Transverse colon (tissue), 4 donors: ENCODE data around the gene SLC5A7. TPM values are rescaled to one million over a fixed set of nuclear protein-coding genes. Genes with fewer than 3 reads are reported as not detected.

Experiments
- DNase-seq: peaks from one replicate; pipeline ENCODE4 v3.0.0-alpha.2; 2019
- H3K27ac ChIP-seq, 4 donors: fragments of 200-600 bp; sonication (generic); 2 replicates each; pipeline ENCODE4 v1.5.1; 2016 to 2018; ENCODE audit warnings: inconsistent platforms in 4 of 4
- H3K27me3 ChIP-seq: fragments of 200-600 bp; sonication (generic); 2 replicates; pipeline ENCODE4 v1.5.1; 2017; ENCODE audit warnings: inconsistent platforms
- H3K36me3 ChIP-seq, 4 donors: fragments of 200-600 bp; sonication (generic); 2 replicates each; pipeline ENCODE4 v1.5.1; 2017 to 2019; ENCODE audit warnings: inconsistent platforms in 4 of 4
- H3K4me1 ChIP-seq, 4 donors: fragments of 200-600 bp; sonication (generic); 2 replicates each; pipeline ENCODE4 v1.5.1; 2017 to 2020; ENCODE audit warnings: inconsistent platforms in 4 of 4
- H3K4me3 ChIP-seq, 4 donors: fragments of 200-600 bp; sonication (generic); 1 replicate in 1 of 4; 2 replicates in 3 of 4; pipeline versions ENCODE4 v1.5.1 to v1.6.1; 2017 to 2019; ENCODE audit warnings: inconsistent platforms in 4 of 4
- H3K9me3 ChIP-seq, 2 donors: fragments of 200-600 bp; sonication (generic); 2 replicates each; pipeline ENCODE4 v1.5.1; 2017 to 2019; ENCODE audit warnings: inconsistent platforms in 2 of 2
- CTCF ChIP-seq, 5 experiments: fragments of 200-600 bp in 3 of 5; fragments of 450-650 bp in 2 of 5; sonication (generic) in 3 of 5; IDR thresholded peaks; 1 replicate in 2 of 5; 2 replicates in 3 of 5; pipeline ENCODE4 v1.5.1; 2016 to 2017; ENCODE audit warnings: antibody characterized with exemption in 5 of 5, inconsistent platforms in 3 of 5, mild to moderate bottlenecking in 2 of 5, moderate library complexity in 1 of 5
- EP300 ChIP-seq: sonication (generic); formaldehyde crosslinking; IDR thresholded peaks from one replicate; pipeline ENCODE4 v1.6.1; 2017; ENCODE audit warnings: antibody characterized with exemption, low read depth
- POLR2A ChIP-seq: fragments of 450-650 bp; IDR thresholded peaks from one replicate; pipeline ENCODE4 v1.6.1; 2016; ENCODE audit warnings: antibody characterized with exemption, mild to moderate bottlenecking, moderate library complexity
- POLR2AphosphoS5 ChIP-seq, 3 donors: sonication (generic); formaldehyde crosslinking; IDR thresholded peaks; one replicate each; pipeline ENCODE4 v1.6.1; 2016; ENCODE audit warnings: antibody characterized with exemption in 3 of 3
- WGBS, 2 donors: methylation state at CpG; one replicate each; pipeline ENCODE4 v1.1.5; 2018; ENCODE audit warnings: low coverage in 1 of 2; 5-methylcytosine and 5-hydroxymethylcytosine counted together
- in situ Hi-C, 4 donors: fragments of 200-750 bp; cut with MboI; loops; one replicate each; pipeline versions ENCODE4 v1.15.0 to v1.15.1; 2017; ENCODE audit warnings: low sequenced_read_pairs in 3 of 4, low pct_ligation_motif_present in 1 of 4, low pct_unique_long_range_greater_than_20kb in 1 of 4
- intact Hi-C: fragments of 100-400 bp; cut with DNase I; formaldehyde crosslinking; loops from one replicate; pipeline ENCODE4 v1.15.1; 2023; ENCODE audit warnings: low total_unique reads
- total RNA-seq, 4 donors: library from RNA; depleted of rRNA; stranded (reverse); fragments of >200 nt; gene quantifications; one replicate each; pipeline ENCODE4 v1.1.0, GENCODE V29; 2016

The SLC5A7 gene
- 1 to 10 TPM in 1 of 4 donors, under 1 TPM in 2, not detected in 1; 0.41 to 2.8 (median 0.48) TPM for total RNA-seq

- no peaks in the 10 kb centered on the region for H3K9me3 ChIP-seq
- H3K27ac ChIP-seq: no peak within 1 kb of the TSS
- 8 to 18% methylated on average over 2 to 75 of the region's 75 CpGs for WGBS, 2 donors
- no peaks in the 10 kb centered on the region for H3K36me3 ChIP-seq
- peaks cover 0 to 5% (median 0%) of the 10 kb centered on the region in 4 donors for H3K4me1 ChIP-seq
- no peak for DNase-seq
- in situ Hi-C loops: no loop called here
- intact Hi-C loops: no loop called here
- H3K27me3 ChIP-seq: peaks cover 29% of the 10 kb centered on the region
- H3K4me3 ChIP-seq: peak within 1 kb of the TSS in 1 of 4 donors; percentile 12
- TF ChIP-seq CTCF (IDR thresholded peaks at IDR 0.05): no peak
- TF ChIP-seq POLR2A: no peak
- TF ChIP-seq POLR2AphosphoS5 (IDR thresholded peaks at IDR 0.05): no peak
- no peak for TF ChIP-seq EP300
Measured at GRCh38 chr2:107986278-107987217, at the start of gene SLC5A7. Gene SLC5A7 (plus strand): TSS chr2:107986524. CDS start chr2:107988156, 1,632 bp downstream.

GRCh38 chr2:107961395-107961794 is 24.9 kb upstream of the SLC5A7 start:
- in situ Hi-C loops: no loop called here
- no peak for DNase-seq
- H3K4me1 ChIP-seq: no peaks in the 10 kb centered on the region
- H3K4me3 ChIP-seq: no peak overlapping the region
- no peak overlapping the region for H3K27ac ChIP-seq
- 29 to 51% methylated on average over 4 of the region's 4 CpGs for WGBS, 2 donors
- intact Hi-C loops: no loop called here
- H3K27me3 ChIP-seq: no peaks in the 10 kb centered on the region
- H3K36me3 ChIP-seq: no peaks in the 10 kb centered on the region
- no peaks in the 10 kb centered on the region for H3K9me3 ChIP-seq
- TF ChIP-seq CTCF (IDR thresholded peaks at IDR 0.05) (no peak), POLR2AphosphoS5 (IDR thresholded peaks at IDR 0.05) (no peak), EP300 (no peak), POLR2A (no peak)

GRCh38 chr2:107964185-107964584 is 22.1 kb upstream of the SLC5A7 start:
- Histone ChIP-seq H3K27me3 (no peaks in the 10 kb centered on the region), H3K36me3 (no peaks in the 10 kb centered on the region), H3K4me3 (no peak overlapping the region), H3K27ac (no peak overlapping the region), H3K4me1 (no peaks in the 10 kb centered on the region), H3K9me3 (no peaks in the 10 kb centered on the region)
- 63 to 84% methylated on average over 1 of the region's 1 CpG for WGBS, 2 donors
- intact Hi-C loops (no loop called here), in situ Hi-C loops (no loop called here)
- TF ChIP-seq POLR2A: no peak
- TF ChIP-seq EP300: no peak
- no peak for TF ChIP-seq POLR2AphosphoS5 (IDR thresholded peaks at IDR 0.05)
- TF ChIP-seq CTCF (IDR thresholded peaks at IDR 0.05): no peak
- DNase-seq: no peak

GRCh38 chr2:107984707-107985106 is 1.6 kb upstream of the SLC5A7 start:
- DNase-seq: no peak
- no peaks in the 10 kb centered on the region for H3K36me3 ChIP-seq
- WGBS, 2 donors: 59% methylated on average over 2 of the region's 2 CpGs; no CpG with 5 or more reads in 1 of the 2 donors
- H3K9me3 ChIP-seq: no peaks in the 10 kb centered on the region
- in situ Hi-C loops: no loop called here
- peaks cover 29% of the 10 kb centered on the region for H3K27me3 ChIP-seq
- peaks cover 0 to 5% (median 0%) of the 10 kb centered on the region in 4 donors for H3K4me1 ChIP-seq
- intact Hi-C loops: no loop called here
- TF ChIP-seq POLR2AphosphoS5 (IDR thresholded peaks at IDR 0.05): no peak
- no peak for TF ChIP-seq EP300
- no peak for TF ChIP-seq CTCF (IDR thresholded peaks at IDR 0.05)
- TF ChIP-seq POLR2A: no peak
- no peak overlapping the region for H3K4me3 ChIP-seq
- H3K27ac ChIP-seq: no peak overlapping the region
